K562 (cell line): ENCODE measurements around the gene HIPK2. TPM values are rescaled to one million over a fixed set of nuclear protein-coding genes. Genes with fewer than 3 reads are reported as not detected.

Source experiments
- DMBX1 ChIP-seq: fragments of 250-450 bp; sonication (Bioruptor Pico); IDR thresholded peaks from 2 replicates; pipeline ENCODE4 v1.8.0; 2022; ENCODE audit warnings: inconsistent platforms, mild to moderate bottlenecking, moderate library complexity, borderline replicate concordance
- ETS1 ChIP-seq: conservative IDR thresholded peaks from 2 replicates; pipeline ENCODE4 v1.6.1; 2011; ENCODE audit warnings: low read depth, mild to moderate bottlenecking, low read length; ENCODE audit not compliant: control insufficient read depth
- FOSL1 ChIP-seq: fragments of 200-800 bp; sonication (Bioruptor generic); conservative IDR thresholded peaks from 2 replicates; pipeline ENCODE4 v1.6.1; 2016; ENCODE audit warnings: missing genetic modification characterization, missing compliant biosample characterization
- HDAC1 ChIP-seq, 2 experiments: fragments of 450-650 bp; IDR thresholded peaks; 2 replicates each; pipeline ENCODE4 v1.6.1; 2016 to 2017; ENCODE audit warnings: inconsistent platforms in 1 of 2, mild to moderate bottlenecking in 1 of 2, moderate library complexity in 1 of 2
- MYNN ChIP-seq, 2 experiments: sonication (generic); formaldehyde crosslinking in 1 of 2; IDR thresholded peaks; 2 replicates each; pipeline versions ENCODE4 v1.5.0 to v1.6.1; 2016 to 2020; ENCODE audit warnings: antibody characterized with exemption in 1 of 2, missing genetic modification reagents in 1 of 2
- PML ChIP-seq: IDR thresholded peaks from 2 replicates; pipeline ENCODE4 v1.6.1; 2012; ENCODE audit warnings: low read length, inconsistent platforms
- RCOR1 ChIP-seq, 2 experiments: IDR thresholded peaks; 2 replicates each; pipeline ENCODE4 v1.6.1; 2012; ENCODE audit warnings: low read depth in 2 of 2, low read length in 2 of 2, borderline replicate concordance in 1 of 2, improper control_type of control experiment in 1 of 2
- SMAD4 ChIP-seq: fragments of 250-450 bp; sonication (Bioruptor Pico); conservative IDR thresholded peaks from 2 replicates; pipeline ENCODE4 v1.8.0; 2021; ENCODE audit warnings: inconsistent platforms, mild to moderate bottlenecking, moderate library complexity
- TAF1 ChIP-seq: IDR thresholded peaks from 2 replicates; pipeline ENCODE4 v1.6.1; 2011; ENCODE audit warnings: mild to moderate bottlenecking, low read length, moderate library complexity; ENCODE audit not compliant: insufficient read depth, control insufficient read depth, severe bottlenecking; ENCODE audit errors: extremely low read depth
- TBL1XR1 ChIP-seq, 2 experiments: IDR thresholded peaks; 2 replicates each; pipeline ENCODE4 v1.6.1; 2012; ENCODE audit warnings: improper control_type of control experiment in 2 of 2, low read length in 2 of 2, mild to moderate bottlenecking in 1 of 2
- TGIF2 ChIP-seq: sonication (generic); formaldehyde crosslinking; IDR thresholded peaks from 2 replicates; pipeline ENCODE4 v1.8.1; 2022; ENCODE audit warnings: mild to moderate bottlenecking, missing genetic modification reagents, moderate library complexity
- ZFX ChIP-seq: sonication (generic); formaldehyde crosslinking; IDR thresholded peaks from 2 replicates; pipeline ENCODE4 v1.8.0; 2022; ENCODE audit warnings: mild to moderate bottlenecking, missing genetic modification reagents, moderate library complexity
- ZNF584 ChIP-seq: fragments of 200-800 bp; sonication (Bioruptor generic); IDR thresholded peaks from 2 replicates; pipeline ENCODE4 v1.6.1; 2016; ENCODE audit warnings: low read depth, mild to moderate bottlenecking, missing genetic modification characterization, missing compliant biosample characterization
- ZSCAN32 ChIP-seq: fragments of 450-650 bp; formaldehyde crosslinking; IDR thresholded peaks from 2 replicates; pipeline ENCODE4 v1.4.0; 2020; ENCODE audit warnings: mild to moderate bottlenecking, moderate library complexity
- polyA plus RNA-seq, 8 experiments: library from polyadenylated mRNA; depleted of rRNA in 4 of 8; stranded (reverse) in 5 of 8; unstranded in 3 of 8; fragments of >200 nt; fragmentation: Nextera tagmentation in 2 of 8; fragmentation: Illumina TruSeq in 1 of 8; extraction: Ambion mirVana in 2 of 8; extraction: Trizol in 1 of 8; gene quantifications; 2 replicates each; pipeline versions ENCODE4 v1.2.1 to v1.2.3, GENCODE V29; 2011 to 2014; ENCODE audit warnings: inconsistent platforms in 1 of 8, missing spikeins in 1 of 8
- total RNA-seq, 7 experiments: library from RNA; depleted of rRNA in 6 of 7; stranded (reverse); fragments of >200 nt in 6 of 7; fragmentation: Illumina TruSeq in 2 of 7; extraction: Trizol in 2 of 7; gene quantifications; 2 replicates each; pipeline versions ENCODE4 v1.2.1 to v1.2.3, GENCODE V29; 2011 to 2021; ENCODE audit warnings: low replicate concordance in 1 of 7
- TF ChIP-seq, protein P1 (sequence below), 2 experiments: fragments of 450-650 bp in 1 of 2; IDR thresholded peaks; 2 replicates each; pipeline ENCODE4 v1.6.1; 2011 to 2017; ENCODE audit warnings: low read depth in 2 of 2, antibody characterized with exemption in 1 of 2, borderline replicate concordance in 1 of 2, low read length in 1 of 2, mild to moderate bottlenecking in 1 of 2, mixed read lengths in 1 of 2; ENCODE audit not compliant: control insufficient read depth in 1 of 2
- TF ChIP-seq, protein P2 (sequence below): fragments of 450-650 bp; IDR thresholded peaks from 2 replicates; pipeline ENCODE4 v1.6.1; 2018; ENCODE audit not compliant: partially characterized antibody

HIPK2 gene
- total and polyA plus RNA-seq, 9 of the 15 experiments (the other 6 are each of a cell fraction or from before 2014, with no cell fraction given): 0.69 to 19.8 (median 5.1) TPM

DNA sequence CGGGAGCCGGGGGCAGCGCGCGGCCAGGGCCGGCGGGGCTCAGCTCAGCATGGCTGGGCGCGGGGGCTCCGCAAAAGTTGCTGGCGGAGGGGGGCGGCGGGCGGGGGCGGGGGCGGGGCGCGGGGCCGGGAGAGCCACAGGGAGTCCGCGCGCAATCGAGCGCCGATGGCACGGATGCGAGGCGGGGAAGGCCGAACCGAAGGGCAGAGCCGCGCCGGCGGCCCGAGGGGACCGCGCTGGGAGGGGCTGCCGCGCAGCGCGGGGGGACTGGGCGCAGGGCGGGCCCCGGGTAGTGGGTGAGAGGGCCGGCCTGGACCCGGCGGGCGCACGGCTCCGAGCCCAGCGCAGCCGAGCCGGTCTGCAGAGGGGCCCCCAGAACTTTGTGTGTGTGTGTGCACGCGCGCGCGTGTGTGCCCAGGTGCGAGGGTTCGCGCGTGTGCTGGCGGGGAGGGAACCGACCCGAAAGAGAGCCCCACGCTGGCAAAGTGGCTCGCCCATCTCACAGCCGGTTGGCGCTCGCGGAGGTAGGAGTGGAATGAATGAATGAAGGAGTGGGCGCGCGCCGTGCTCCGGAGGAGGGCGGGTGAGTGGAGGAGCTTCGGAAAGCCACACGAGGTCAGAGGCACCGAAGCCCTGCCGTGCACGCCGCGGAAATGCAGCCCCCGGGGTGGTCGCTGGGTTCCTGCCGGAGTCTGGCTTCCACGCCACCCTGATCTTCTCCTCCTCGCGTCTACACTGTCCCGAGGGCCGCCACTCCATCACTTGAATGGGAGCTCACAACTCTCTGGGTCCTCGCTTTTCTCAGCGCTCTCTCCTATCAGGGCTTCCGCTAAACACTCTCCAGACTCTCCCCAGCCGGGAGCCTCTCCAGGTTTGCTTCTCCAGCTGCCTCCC, at the start of gene HIPK2 (continued):
- TF ChIP-seq, protein P1, sequence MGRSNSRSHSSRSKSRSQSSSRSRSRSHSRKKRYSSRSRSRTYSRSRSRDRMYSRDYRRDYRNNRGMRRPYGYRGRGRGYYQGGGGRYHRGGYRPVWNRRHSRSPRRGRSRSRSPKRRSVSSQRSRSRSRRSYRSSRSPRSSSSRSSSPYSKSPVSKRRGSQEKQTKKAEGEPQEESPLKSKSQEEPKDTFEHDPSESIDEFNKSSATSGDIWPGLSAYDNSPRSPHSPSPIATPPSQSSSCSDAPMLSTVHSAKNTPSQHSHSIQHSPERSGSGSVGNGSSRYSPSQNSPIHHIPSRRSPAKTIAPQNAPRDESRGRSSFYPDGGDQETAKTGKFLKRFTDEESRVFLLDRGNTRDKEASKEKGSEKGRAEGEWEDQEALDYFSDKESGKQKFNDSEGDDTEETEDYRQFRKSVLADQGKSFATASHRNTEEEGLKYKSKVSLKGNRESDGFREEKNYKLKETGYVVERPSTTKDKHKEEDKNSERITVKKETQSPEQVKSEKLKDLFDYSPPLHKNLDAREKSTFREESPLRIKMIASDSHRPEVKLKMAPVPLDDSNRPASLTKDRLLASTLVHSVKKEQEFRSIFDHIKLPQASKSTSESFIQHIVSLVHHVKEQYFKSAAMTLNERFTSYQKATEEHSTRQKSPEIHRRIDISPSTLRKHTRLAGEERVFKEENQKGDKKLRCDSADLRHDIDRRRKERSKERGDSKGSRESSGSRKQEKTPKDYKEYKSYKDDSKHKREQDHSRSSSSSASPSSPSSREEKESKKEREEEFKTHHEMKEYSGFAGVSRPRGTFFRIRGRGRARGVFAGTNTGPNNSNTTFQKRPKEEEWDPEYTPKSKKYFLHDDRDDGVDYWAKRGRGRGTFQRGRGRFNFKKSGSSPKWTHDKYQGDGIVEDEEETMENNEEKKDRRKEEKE (IDR thresholded peaks at IDR 0.05; ENCODE audit: borderline replicate concordance in 1 of 2, control insufficient read depth in 1 of 2, low read depth in 2 of 2, low read length in 1 of 2): no peak
- TF ChIP-seq TGIF2: no peak
- TF ChIP-seq, protein P2, sequence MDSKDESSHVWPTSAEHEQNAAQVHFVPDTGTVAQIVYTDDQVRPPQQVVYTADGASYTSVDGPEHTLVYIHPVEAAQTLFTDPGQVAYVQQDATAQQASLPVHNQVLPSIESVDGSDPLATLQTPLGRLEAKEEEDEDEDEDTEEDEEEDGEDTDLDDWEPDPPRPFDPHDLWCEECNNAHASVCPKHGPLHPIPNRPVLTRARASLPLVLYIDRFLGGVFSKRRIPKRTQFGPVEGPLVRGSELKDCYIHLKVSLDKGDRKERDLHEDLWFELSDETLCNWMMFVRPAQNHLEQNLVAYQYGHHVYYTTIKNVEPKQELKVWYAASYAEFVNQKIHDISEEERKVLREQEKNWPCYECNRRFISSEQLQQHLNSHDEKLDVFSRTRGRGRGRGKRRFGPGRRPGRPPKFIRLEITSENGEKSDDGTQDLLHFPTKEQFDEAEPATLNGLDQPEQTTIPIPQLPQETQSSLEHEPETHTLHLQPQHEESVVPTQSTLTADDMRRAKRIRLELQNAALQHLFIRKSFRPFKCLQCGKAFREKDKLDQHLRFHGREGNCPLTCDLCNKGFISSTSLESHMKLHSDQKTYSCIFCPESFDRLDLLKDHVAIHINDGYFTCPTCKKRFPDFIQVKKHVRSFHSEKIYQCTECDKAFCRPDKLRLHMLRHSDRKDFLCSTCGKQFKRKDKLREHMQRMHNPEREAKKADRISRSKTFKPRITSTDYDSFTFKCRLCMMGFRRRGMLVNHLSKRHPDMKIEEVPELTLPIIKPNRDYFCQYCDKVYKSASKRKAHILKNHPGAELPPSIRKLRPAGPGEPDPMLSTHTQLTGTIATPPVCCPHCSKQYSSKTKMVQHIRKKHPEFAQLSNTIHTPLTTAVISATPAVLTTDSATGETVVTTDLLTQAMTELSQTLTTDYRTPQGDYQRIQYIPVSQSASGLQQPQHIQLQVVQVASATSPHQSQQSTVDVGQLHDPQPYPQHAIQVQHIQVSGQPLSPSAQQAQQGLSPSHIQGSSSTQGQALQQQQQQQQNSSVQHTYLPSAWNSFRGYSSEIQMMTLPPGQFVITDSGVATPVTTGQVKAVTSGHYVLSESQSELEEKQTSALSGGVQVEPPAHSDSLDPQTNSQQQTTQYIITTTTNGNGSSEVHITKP: no peak
- TF ChIP-seq RCOR1 (IDR thresholded peaks at IDR 0.05; ENCODE audit: borderline replicate concordance in 1 of 2, low read depth in 2 of 2, low read length in 2 of 2): peak in 1 of 2 experiments; percentile 28; a peak in 1 of 4 replicates
- peak; percentile 71 for TF ChIP-seq SMAD4 (CRISPR knock-in tag)
- peak; percentile 66 for TF ChIP-seq TAF1
- peak; percentile 43 for TF ChIP-seq ZFX
- TF ChIP-seq MYNN (IDR thresholded peaks at IDR 0.05): no peak
- TF ChIP-seq MYNN (CRISPR knock-in tag; IDR thresholded peaks at IDR 0.05): no peak
- TF ChIP-seq FOSL1 (tag): no peak
- TF ChIP-seq HDAC1 (IDR thresholded peaks at IDR 0.05): peak in 1 of 2 experiments; percentile 69; a peak in 2 of 4 replicates
- TF ChIP-seq ZNF584 (CRISPR knock-in tag): no peak
- peak; percentile 64; the same call in 1 of the 2 replicates for TF ChIP-seq ETS1
- no peak for TF ChIP-seq TBL1XR1 (IDR thresholded peaks at IDR 0.05; ENCODE audit: low read length in 2 of 2)
- no peak for TF ChIP-seq ZSCAN32 (CRISPR knock-in tag)
- TF ChIP-seq PML: no peak
- TF ChIP-seq DMBX1: peak; percentile 64; the same call in 1 of the 2 replicates
